DND-41 (cell line): ENCODE measurements around the gene DHRSX.
"Not testable (repeated sequence)": the region's sequence is repeated elsewhere in the genome, so short reads cannot be mapped to it uniquely, and the experiment has no call there.

Experiments used
- ATAC-seq: fragments of 200-7000 bp; cut with Tn5 transposase; 3 replicates; pipeline ENCODE4 v1.9.1; 2021; ENCODE audit warnings: low read depth; ENCODE audit not compliant: insufficient read depth
- DNase-seq: peaks from one replicate; pipeline ENCODE4 v3.0.0-alpha.2; 2020
- H2AFZ ChIP-seq: 2 replicates; pipeline ENCODE4 v1.6.0; 2012; ENCODE audit warnings: low read depth, low read length
- H3K27ac ChIP-seq: 2 replicates; pipeline ENCODE4 v1.5.1; 2012; ENCODE audit warnings: low read length, inconsistent platforms
- H3K27me3 ChIP-seq: fragments of 200-600 bp; sonication (generic); 2 replicates; pipeline ENCODE4 v1.6.0; 2012; ENCODE audit warnings: low read length, mild to moderate bottlenecking, inconsistent platforms; ENCODE audit not compliant: insufficient read depth, poor library complexity
- H3K36me3 ChIP-seq: 2 replicates; pipeline ENCODE4 v1.5.1; 2012; ENCODE audit warnings: low read length, inconsistent platforms; ENCODE audit not compliant: insufficient read depth
- H3K4me1 ChIP-seq: 2 replicates; pipeline ENCODE4 v1.5.1; 2012; ENCODE audit warnings: mild to moderate bottlenecking, low read length; ENCODE audit not compliant: insufficient read depth
- H3K4me2 ChIP-seq: 2 replicates; pipeline ENCODE4 v1.6.0; 2012; ENCODE audit warnings: mild to moderate bottlenecking, moderate library complexity, low read length, inconsistent platforms; ENCODE audit not compliant: insufficient read depth
- H3K4me3 ChIP-seq, 2 experiments: fragments of 200-600 bp in 1 of 2; shearing (Covaris generic) in 1 of 2; 2 replicates each; pipeline ENCODE4 v1.5.1; 2012 to 2016; ENCODE audit warnings: inconsistent platforms in 2 of 2, low read length in 2 of 2, mild to moderate bottlenecking in 2 of 2, low read depth in 1 of 2, moderate library complexity in 1 of 2
- H3K79me2 ChIP-seq: 2 replicates; pipeline ENCODE4 v1.6.0; 2012; ENCODE audit warnings: low read length, inconsistent platforms; ENCODE audit not compliant: insufficient read depth
- H3K9ac ChIP-seq: 2 replicates; pipeline ENCODE4 v1.6.0; 2012; ENCODE audit warnings: low read depth, mild to moderate bottlenecking, inconsistent platforms, low read length, moderate library complexity
- H3K9me3 ChIP-seq: 2 replicates; pipeline ENCODE4 v1.5.1; 2012; ENCODE audit warnings: low read length, moderate library complexity, mild to moderate bottlenecking, inconsistent platforms; ENCODE audit not compliant: insufficient read depth, severe bottlenecking
- H4K20me1 ChIP-seq: 2 replicates; pipeline ENCODE4 v1.6.0; 2012; ENCODE audit warnings: low read length; ENCODE audit not compliant: insufficient read depth
- EZH2 ChIP-seq: IDR thresholded peaks from 3 replicates; pipeline ENCODE4 v1.6.1; 2012; ENCODE audit warnings: borderline replicate concordance, low read depth, mild to moderate bottlenecking, moderate library complexity, low read length, inconsistent platforms; ENCODE audit not compliant: severe bottlenecking
- TF ChIP-seq, protein P1 (sequence below): IDR thresholded peaks from 2 replicates; pipeline ENCODE4 v1.5.1; 2012; ENCODE audit warnings: borderline replicate concordance, low read length, moderate library complexity, mild to moderate bottlenecking; ENCODE audit not compliant: poor library complexity, severe bottlenecking; ENCODE audit errors: extremely low read depth

The DHRSX gene

DNA sequence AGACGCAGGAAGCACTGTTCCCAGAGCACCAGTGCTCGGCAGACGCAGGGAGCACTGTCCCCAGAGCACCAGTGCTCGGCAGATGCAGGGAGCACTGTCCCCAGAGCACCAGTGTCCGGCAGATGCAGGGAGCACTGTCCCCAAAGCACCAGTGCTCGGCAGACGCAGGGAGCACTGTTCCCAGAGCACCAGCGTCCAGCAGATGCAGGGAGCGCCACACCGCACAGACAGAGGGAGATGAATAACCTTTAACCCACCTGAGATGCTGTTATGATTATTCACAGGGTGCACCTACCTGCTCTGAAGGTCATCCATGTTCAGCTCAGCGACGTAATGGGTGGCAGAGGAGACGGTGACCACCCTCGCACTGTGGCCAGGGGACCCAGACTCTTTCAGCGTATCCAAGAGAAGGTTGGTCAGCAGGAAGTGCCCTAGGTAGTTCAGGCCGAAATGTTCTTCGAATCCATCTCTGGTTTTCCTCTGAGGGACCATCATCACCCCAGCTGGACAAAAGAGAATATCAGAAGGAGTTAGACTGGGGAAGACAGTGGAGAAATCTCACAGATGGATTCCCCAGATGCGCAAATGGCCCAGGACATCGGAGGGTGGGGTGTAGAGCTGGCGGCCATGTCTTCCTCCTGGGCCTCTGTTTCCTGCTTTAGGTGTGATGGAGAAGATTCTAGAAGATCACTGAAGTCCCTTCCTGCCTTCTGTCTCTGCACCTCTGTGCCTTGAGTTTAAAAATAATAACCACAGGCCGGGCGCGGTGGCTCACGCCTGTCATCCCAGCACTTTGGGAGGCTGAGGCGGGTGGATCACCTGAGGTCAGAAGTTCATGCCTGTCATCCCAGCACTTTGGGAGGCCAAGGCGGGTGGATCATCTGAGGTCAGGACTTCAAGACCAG lies 234.1 kb downstream of the DHRSX start:
- TF ChIP-seq EZH2, result no peak
- TF ChIP-seq, protein P1, sequence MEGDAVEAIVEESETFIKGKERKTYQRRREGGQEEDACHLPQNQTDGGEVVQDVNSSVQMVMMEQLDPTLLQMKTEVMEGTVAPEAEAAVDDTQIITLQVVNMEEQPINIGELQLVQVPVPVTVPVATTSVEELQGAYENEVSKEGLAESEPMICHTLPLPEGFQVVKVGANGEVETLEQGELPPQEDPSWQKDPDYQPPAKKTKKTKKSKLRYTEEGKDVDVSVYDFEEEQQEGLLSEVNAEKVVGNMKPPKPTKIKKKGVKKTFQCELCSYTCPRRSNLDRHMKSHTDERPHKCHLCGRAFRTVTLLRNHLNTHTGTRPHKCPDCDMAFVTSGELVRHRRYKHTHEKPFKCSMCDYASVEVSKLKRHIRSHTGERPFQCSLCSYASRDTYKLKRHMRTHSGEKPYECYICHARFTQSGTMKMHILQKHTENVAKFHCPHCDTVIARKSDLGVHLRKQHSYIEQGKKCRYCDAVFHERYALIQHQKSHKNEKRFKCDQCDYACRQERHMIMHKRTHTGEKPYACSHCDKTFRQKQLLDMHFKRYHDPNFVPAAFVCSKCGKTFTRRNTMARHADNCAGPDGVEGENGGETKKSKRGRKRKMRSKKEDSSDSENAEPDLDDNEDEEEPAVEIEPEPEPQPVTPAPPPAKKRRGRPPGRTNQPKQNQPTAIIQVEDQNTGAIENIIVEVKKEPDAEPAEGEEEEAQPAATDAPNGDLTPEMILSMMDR, result no peak
- Histone ChIP-seq H3K9me3 (no peaks in the 10 kb centered on the region), H3K27me3 (no peaks in the 10 kb centered on the region), H3K79me2 (no peaks in the 10 kb centered on the region), H3K36me3 (peaks cover 23% of the 10 kb centered on the region), H3K27ac (no peak overlapping the region), H4K20me1 (peaks cover 18% of the 10 kb centered on the region; the same call in 1 of the 2 replicates), H2AFZ (no peak overlapping the region), H3K4me3 (no peak overlapping the region), H3K9ac (no peak overlapping the region), H3K4me2 (no peak overlapping the region), H3K4me1 (no peaks in the 10 kb centered on the region)
- no peak for DNase-seq
- ATAC-seq, result no peak; the same call in 2 of the 3 replicates

DNA sequence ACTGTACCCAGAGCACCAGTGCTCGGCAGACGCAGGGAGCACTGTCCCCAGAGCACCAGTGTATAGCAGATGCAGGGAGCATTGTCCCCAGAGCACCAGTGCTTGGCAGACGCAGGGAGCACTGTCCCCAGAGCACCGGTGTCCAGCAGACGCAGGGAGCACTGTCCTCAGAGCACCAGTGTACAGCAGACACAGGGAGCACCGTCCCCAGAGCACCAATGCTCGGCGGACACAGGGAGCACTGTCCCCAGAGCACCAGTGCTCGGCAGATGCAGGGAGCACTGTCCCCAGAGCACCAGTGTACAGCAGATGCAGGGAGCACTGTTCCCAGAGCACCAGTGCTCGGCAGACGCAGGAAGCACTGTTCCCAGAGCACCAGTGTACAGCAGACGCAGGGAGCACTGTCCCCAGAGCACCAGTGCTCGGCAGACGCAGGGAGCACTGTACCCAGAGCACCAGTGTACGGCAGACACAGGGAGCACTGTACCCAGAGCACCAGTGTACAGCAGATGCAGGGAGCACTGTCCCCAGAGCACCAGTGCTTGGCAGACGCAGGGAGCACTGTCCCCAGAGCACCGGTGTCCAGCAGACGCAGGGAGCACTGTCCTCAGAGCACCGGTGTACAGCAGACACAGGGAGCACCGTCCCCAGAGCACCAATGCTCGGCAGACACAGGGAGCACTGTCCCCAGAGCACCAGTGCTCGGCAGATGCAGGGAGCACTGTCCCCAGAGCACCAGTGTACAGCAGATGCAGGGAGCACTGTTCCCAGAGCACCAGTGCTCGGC lies 234.9 kb downstream of the DHRSX start:
- H4K20me1 ChIP-seq, result peaks cover 18% of the 10 kb centered on the region; the same call in 1 of the 2 replicates
- not testable (repeated sequence) for H3K27ac ChIP-seq, DNase-seq, H3K79me2 ChIP-seq, H2AFZ ChIP-seq, H3K4me3 ChIP-seq, H3K4me1 ChIP-seq, ATAC-seq, H3K27me3 ChIP-seq, H3K4me2 ChIP-seq, H3K9me3 ChIP-seq, H3K9ac ChIP-seq
- H3K36me3 ChIP-seq, result peaks cover 23% of the 10 kb centered on the region

DNA sequence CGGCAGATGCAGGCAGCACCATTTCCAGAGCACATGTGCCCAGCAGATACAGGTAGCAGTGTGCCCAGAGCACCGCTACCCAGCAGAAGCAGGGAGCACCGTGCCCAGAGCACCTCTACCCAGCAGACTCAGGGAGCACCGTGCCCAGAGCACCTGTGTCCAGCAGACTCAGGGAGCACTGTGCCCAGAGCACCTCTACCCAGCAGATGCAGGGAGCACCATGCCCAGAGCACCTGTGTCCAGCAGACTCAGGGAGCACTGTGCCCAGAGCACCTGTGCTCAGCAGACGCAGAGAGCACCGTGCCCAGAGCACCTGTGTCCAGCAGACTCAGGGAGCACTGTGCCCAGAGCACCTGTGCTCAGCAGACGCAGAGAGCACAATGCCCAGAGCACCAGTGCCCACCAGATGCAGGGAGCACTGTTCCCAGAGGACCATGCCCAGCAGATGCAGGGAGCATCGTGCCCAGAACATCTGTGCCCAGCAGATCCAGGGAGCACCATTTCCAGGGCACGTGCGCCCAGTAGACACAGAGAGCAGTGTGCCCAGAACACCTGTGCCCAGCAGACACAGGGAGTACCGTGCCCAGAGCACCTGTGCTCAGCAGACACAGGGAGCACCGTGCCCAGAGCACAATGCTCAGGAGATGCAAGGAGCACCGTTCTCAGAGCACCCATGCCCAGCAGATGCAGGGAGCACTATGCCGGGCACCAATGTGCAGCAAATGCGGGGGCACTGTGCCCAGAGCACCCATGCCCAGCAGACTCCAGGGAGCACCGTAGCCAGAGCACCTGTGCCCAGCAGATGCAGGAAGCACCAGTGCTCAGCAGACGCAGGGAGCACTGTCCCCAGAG lies 236.4 kb downstream of the DHRSX start:
- Histone ChIP-seq H3K79me2 (no peaks in the 10 kb centered on the region), H3K4me1 (no peaks in the 10 kb centered on the region), H3K9me3 (no peaks in the 10 kb centered on the region), H4K20me1 (peaks cover 18% of the 10 kb centered on the region; the same call in 1 of the 2 replicates), H3K36me3 (peaks cover 23% of the 10 kb centered on the region), H3K9ac (no peak overlapping the region), H3K27me3 (no peaks in the 10 kb centered on the region), H3K4me2 (no peak overlapping the region), H3K4me3 (no peak overlapping the region), H2AFZ (no peak overlapping the region), H3K27ac (no peak overlapping the region)
- TF ChIP-seq, protein P1, result no peak
- no peak for TF ChIP-seq EZH2
- DNase-seq, result no peak
- ATAC-seq, result peak; percentile 41; the same call in 2 of the 3 replicates
